GM13976 (cell line): Measurements from ENCODE around the gene FAM200B.

Experiments used
- DNase-seq: peaks from one replicate; pipeline ENCODE4 v3.0.0; 2012; ENCODE audit warnings: low spot score
- in situ Hi-C: fragments of 300-500 bp; cut with MboI; formaldehyde crosslinking; loops from one replicate; pipeline ENCODE4 v1.12.0; 2022; ENCODE audit warnings: low sequenced_read_pairs, mixed read lengths, inconsistent platforms; ENCODE audit not compliant: unreplicated experiment
- TF ChIP-seq, protein P1 (sequence below): IDR thresholded peaks from 2 replicates; pipeline ENCODE4 v1.5.1; 2012; ENCODE audit warnings: borderline replicate concordance, mild to moderate bottlenecking; ENCODE audit not compliant: insufficient read depth; ENCODE audit errors: extremely low read depth, missing control alignments, control extremely low read depth

The FAM200B gene

DNA sequence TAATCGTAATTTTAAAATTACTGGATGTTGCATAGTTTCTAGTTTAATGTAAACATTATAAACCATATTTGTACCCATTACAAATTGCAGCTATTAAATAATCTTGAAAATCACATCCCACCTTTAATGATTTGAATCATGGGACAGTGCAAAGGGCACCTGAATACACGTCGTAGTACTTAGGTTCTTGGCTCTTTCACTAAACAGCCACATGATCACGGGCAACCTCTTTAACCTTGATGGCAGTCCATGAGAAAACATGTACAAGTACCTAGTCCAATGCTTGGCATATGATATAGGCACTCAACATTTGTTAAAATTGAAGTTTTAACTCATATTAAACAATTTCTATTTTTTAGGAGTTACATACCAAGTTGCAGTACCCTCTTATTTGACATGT lies 14.6 kb upstream of the FAM200B start:
- in situ Hi-C loops = loop anchor here (25.0 kb wide), 2 partner anchors 430 to 655 kb away; partner anchors contain the start of gene CPEB2
- DNase-seq = no peak
- TF ChIP-seq, protein P1, sequence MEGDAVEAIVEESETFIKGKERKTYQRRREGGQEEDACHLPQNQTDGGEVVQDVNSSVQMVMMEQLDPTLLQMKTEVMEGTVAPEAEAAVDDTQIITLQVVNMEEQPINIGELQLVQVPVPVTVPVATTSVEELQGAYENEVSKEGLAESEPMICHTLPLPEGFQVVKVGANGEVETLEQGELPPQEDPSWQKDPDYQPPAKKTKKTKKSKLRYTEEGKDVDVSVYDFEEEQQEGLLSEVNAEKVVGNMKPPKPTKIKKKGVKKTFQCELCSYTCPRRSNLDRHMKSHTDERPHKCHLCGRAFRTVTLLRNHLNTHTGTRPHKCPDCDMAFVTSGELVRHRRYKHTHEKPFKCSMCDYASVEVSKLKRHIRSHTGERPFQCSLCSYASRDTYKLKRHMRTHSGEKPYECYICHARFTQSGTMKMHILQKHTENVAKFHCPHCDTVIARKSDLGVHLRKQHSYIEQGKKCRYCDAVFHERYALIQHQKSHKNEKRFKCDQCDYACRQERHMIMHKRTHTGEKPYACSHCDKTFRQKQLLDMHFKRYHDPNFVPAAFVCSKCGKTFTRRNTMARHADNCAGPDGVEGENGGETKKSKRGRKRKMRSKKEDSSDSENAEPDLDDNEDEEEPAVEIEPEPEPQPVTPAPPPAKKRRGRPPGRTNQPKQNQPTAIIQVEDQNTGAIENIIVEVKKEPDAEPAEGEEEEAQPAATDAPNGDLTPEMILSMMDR = no peak

DNA sequence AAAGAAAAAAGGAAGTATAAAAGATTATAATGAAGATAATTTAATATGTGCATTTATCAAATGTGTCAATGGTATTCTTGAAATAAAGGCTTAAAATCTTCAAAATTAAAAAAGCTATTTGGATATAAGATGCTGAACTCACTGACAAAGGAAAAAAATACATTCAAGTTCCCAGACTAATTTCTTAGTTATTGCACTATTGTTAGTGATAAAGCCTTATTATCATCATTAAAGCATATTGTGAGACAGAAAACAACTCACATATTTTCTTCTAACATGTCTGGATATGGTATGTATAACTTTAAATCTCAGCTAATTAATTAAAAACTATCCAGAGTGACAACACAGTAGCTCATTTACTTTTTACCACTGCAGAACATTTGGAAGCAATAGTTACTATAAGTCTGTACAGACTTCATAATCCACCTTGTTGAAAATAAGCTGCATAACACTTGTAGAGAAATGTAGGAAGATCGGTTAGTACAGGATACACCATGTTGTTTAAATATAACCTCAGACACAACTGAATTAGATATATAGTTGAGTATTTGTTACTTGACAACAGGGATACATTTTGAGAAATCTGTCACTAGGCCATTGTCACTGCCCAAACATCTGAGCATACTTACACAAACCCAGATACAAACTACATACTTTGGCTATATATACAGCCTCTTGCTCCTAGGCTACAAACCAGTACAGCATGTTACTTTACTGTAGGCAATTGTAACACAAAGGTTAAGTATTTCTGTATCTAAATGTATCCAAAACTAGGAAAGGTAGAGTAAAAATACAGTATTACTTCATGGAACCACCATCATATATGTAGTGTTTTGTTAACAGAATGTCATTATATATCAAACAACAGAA lies 12.8 kb upstream of the FAM200B start:
- in situ Hi-C loops = loop anchor here (25.0 kb wide), 2 partner anchors 432 to 656 kb away; partner anchors contain the start of gene CPEB2
- no peak for DNase-seq
- TF ChIP-seq, protein P1 = no peak

DNA sequence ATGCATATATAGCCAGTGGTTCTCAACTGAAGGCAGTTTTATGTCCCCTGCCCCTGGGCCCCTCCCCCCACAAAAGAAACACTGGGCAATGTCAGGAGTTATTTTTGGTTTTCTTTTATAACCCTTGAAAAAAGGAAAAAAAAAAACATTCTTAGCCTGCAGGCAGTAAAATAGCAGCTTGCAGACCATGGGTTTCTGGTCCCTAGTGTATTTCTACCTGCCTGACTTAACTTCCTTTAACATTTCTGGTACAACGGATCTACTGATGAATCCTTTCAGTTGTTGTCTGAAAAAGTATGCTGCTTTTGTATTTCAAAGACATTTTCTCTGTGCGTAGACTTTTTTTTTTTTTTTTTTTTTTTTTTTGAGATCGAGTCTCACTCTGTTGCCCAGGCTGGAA lies 11.1 kb upstream of the FAM200B start:
- in situ Hi-C loops = loop anchor here (25.0 kb wide), 2 partner anchors 433 to 658 kb away; partner anchors contain the start of gene CPEB2
- TF ChIP-seq, protein P1 = no peak
- DNase-seq = no peak

DNA sequence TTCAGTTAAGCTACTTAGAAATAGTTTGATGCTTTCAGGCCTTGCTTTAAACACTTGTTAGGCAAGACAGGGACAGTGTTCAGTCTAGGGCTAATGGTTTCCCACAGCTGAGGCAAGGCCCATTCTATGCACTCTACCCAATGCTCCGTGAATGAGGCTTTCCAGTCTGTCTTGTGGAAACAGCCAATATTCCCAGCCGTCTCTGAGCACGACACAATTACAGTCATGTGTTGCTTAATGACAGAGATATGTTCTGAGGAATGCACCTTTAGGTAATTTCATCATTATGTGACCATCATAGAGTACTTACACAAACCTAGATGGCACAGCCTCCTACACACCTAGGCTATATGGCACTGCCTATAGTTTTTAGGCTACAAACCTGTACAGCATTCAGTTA lies 9.5 kb upstream of the FAM200B start:
- in situ Hi-C loops = loop anchor here (25.0 kb wide), 2 partner anchors 435 to 660 kb away; partner anchors contain the start of gene CPEB2
- TF ChIP-seq, protein P1 = no peak
- no peak for DNase-seq

DNA sequence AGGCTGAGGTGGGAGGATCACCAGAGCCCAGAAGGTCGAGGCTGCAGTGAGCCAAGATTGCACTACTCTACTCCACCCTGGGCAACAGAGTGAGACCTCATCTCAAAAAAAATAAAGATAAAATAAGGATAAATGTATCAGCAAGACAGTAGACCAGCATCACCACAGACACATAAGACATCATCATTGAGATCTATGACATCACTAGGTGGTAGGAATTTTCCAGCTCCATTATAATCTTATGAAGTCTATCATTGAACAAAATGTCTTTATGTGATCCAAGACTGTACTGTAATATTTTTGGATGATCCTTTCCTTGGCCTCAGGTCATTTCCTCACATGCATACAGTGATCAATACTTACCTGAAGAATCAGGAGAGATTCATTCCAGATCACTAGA lies 8.3 kb upstream of the FAM200B start:
- in situ Hi-C loops = loop anchor here (25.0 kb wide), 2 partner anchors 436 to 661 kb away; partner anchors contain the start of gene CPEB2
- TF ChIP-seq, protein P1 = no peak
- no peak for DNase-seq

DNA sequence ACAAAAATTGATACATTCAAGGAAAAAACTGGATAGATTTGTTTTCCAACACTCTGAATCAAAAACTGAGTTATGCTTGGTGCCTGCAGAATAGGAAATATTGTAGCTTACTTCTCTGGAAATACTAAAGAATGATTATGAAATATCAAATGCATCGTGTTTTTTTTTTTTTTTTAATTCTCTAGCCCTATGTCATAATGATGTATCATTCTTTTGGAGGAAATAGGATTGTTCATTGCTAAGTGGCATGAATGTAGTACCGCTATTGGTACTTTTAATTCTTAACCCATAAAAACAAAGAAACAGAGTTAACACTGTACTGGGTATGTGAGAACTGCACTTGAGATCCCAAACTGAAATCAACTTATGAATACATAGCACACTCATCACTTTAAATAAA lies 7.6 kb upstream of the FAM200B start:
- no peak for DNase-seq
- TF ChIP-seq, protein P1 = no peak
- in situ Hi-C loops = loop anchor here (25.0 kb wide), 2 partner anchors 437 to 662 kb away; partner anchors contain the start of gene CPEB2
